ENCODE results near the gene BICC1. TPM values are rescaled to one million over a fixed set of nuclear protein-coding genes. Genes with fewer than 3 reads are reported as not detected.
A peak's percentile ranks its signal among the peaks of the same experiment; 100 is the strongest.

Gene BICC1
- total RNA-seq, 4 donors from 2014 or later = 28.8 to 39.0 (median 30.5) TPM

- WGBS, 2 donors = 79 to 92% methylated on average over 1 of the region's 1 CpG
- no peaks in the 10 kb centered on the region for H3K9me3 ChIP-seq
- H3K27me3 ChIP-seq = no peaks in the 10 kb centered on the region
- no peak for DNase-seq (ENCODE audit: low spot score in 2 of 2)
- peaks cover 0 to 13% (median 0%) of the 10 kb centered on the region in 4 donors for H3K4me1 ChIP-seq
- no peak overlapping the region for H3K27ac ChIP-seq
- no peak for TF ChIP-seq CTCF (IDR thresholded peaks at IDR 0.05)
- TF ChIP-seq POLR2A (IDR thresholded peaks at IDR 0.05) = no peak
- no peak for TF ChIP-seq EP300 (IDR thresholded peaks at IDR 0.05)
- H3K4me3 ChIP-seq = peak overlapping the region in 1 of 4 donors; percentile 80
- no peaks in the 10 kb centered on the region for H3K36me3 ChIP-seq
Observed at GRCh38 chr10:58516119-58516518, 3.4 kb downstream of the BICC1 start.

GRCh38 chr10:58516671-58517070 lies 4.0 kb downstream of the BICC1 start:
- H3K4me1 ChIP-seq = peaks cover 0 to 10% (median 0%) of the 10 kb centered on the region in 4 donors
- TF ChIP-seq POLR2A (IDR thresholded peaks at IDR 0.05) = no peak
- no peak for TF ChIP-seq CTCF (IDR thresholded peaks at IDR 0.05)
- no peak for TF ChIP-seq EP300 (IDR thresholded peaks at IDR 0.05)
- no peak overlapping the region for H3K27ac ChIP-seq
- no peak for DNase-seq (ENCODE audit: low spot score in 2 of 2)
- H3K4me3 ChIP-seq = no peak overlapping the region
- no peaks in the 10 kb centered on the region for H3K27me3 ChIP-seq
- H3K9me3 ChIP-seq = no peaks in the 10 kb centered on the region
- H3K36me3 ChIP-seq = no peaks in the 10 kb centered on the region

- TF ChIP-seq CTCF (IDR thresholded peaks at IDR 0.05) = no peak
- TF ChIP-seq POLR2A (IDR thresholded peaks at IDR 0.05) = no peak
- no peak for TF ChIP-seq EP300 (IDR thresholded peaks at IDR 0.05)
- H3K4me1 ChIP-seq = peaks cover 0 to 6% (median 0%) of the 10 kb centered on the region in 4 donors
- WGBS, 2 donors = 0 to 40% methylated on average over 1 of the region's 1 CpG
- no peaks in the 10 kb centered on the region for H3K36me3 ChIP-seq
- H3K4me3 ChIP-seq = no peak overlapping the region
- H3K27ac ChIP-seq = no peak overlapping the region
- H3K27me3 ChIP-seq = no peaks in the 10 kb centered on the region
- DNase-seq (ENCODE audit: low spot score in 2 of 2) = no peak
- H3K9me3 ChIP-seq = no peaks in the 10 kb centered on the region
Observed at GRCh38 chr10:58517081-58517480, 4.4 kb downstream of the BICC1 start.

GRCh38 chr10:58517491-58518355 lies 5.1 kb downstream of the BICC1 start:
- DNase-seq (ENCODE audit: low spot score in 2 of 2) = no peak
- H3K27ac ChIP-seq = no peak overlapping the region
- H3K27me3 ChIP-seq = no peaks in the 10 kb centered on the region
- no peaks in the 10 kb centered on the region for H3K36me3 ChIP-seq
- TF ChIP-seq POLR2A (IDR thresholded peaks at IDR 0.05) = no peak
- no peak for TF ChIP-seq EP300 (IDR thresholded peaks at IDR 0.05)
- TF ChIP-seq CTCF (IDR thresholded peaks at IDR 0.05) = no peak
- no peak overlapping the region for H3K4me3 ChIP-seq
- WGBS, 2 donors = 66 to 74% methylated on average over 4 of the region's 4 CpGs
- H3K9me3 ChIP-seq = no peaks in the 10 kb centered on the region
- peaks cover 0 to 2% (median 0%) of the 10 kb centered on the region in 4 donors for H3K4me1 ChIP-seq

- no peak for DNase-seq (ENCODE audit: low spot score in 2 of 2)
- 56 to 76% methylated on average over 6 of the region's 6 CpGs for WGBS, 2 donors
- no peak overlapping the region for H3K4me3 ChIP-seq
- H3K9me3 ChIP-seq = no peaks in the 10 kb centered on the region
- TF ChIP-seq POLR2A (IDR thresholded peaks at IDR 0.05) = no peak
- TF ChIP-seq EP300 (IDR thresholded peaks at IDR 0.05) = no peak
- no peak for TF ChIP-seq CTCF (IDR thresholded peaks at IDR 0.05)
- peaks cover 0 to 2% (median 0%) of the 10 kb centered on the region in 4 donors for H3K4me1 ChIP-seq
- no peaks in the 10 kb centered on the region for H3K36me3 ChIP-seq
- H3K27me3 ChIP-seq = no peaks in the 10 kb centered on the region
- H3K27ac ChIP-seq = no peak overlapping the region
Observed at GRCh38 chr10:58518775-58519174, 6.1 kb downstream of the BICC1 start.
